GM19372 (cell line): ENCODE measurements around the gene PCID2.

Source experiments
- ATAC-seq: cut with Tn5 transposase; IDR thresholded peaks from one replicate; pipeline ENCODE4 v1.9.1; 2021; ENCODE audit warnings: mild to moderate bottlenecking, low read depth, moderate library complexity; ENCODE audit not compliant: unreplicated experiment

PCID2 gene

GRCh38 chr13:113190181-113190580 is 18.3 kb downstream of the PCID2 start:
- ATAC-seq, result no peak

- ATAC-seq, result no peak
Measured at GRCh38 chr13:113187883-113188665, 20.4 kb downstream of the PCID2 start.

DNA sequence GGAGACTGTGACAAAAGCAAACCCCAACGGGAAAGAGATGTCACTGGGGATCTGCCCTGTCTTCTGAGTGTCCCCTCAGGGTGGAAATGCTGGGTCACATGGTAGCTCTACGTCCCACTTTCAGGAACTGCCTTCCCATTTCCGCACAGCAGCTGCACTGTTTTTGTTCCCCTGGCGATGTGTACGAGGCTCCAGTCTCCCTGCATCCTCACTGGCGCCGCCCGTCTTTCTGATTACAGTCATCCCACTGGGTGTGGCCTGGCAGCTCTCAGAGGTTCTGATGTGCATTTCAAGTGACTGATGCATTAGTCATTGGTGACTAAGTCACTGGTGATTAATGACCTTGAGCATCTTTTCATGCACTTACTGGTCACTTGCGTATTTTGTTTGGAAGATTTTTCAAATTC is 21.2 kb downstream of the PCID2 start:
- ATAC-seq, result no peak

DNA sequence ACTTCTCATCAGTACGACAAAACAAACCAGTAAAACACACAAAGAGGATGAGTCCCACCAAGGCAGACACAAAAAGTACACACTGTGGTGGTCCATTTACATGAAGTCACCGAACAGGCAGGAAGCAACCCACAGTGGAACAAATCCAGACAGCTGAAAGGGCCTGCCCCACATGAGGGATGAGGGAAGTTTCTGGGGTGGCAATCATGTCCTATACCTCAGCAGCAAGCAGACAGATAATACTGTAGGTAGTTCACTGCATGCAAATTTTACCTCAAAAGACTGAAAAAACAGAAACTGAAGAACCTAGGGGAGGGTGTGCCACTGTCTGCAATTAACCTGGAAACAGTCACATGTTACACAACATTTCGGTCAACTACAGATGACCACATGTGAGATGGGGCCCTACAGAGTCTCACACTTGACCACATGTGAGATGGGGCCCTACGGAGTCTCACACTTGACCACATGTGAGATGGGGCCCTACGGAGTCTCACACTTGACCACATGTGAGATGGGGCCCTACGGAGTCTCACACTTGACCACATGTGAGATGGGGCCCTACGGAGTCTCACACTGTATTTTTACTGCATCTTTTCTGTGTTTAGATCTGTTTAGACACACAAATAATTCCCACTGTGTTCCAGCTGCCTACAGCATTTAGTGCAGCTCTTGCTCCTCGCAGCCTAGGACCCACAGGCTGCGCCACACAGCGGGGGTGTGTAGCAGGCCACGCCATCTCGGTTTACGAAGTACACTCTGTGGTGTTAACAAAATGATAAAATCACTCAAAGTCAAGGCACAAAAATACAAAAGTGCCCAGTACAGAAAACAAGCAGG is 22.2 kb downstream of the PCID2 start:
- peak; percentile 91 for ATAC-seq

GRCh38 chr13:113184568-113185440 is 23.7 kb downstream of the PCID2 start:
- ATAC-seq, result no peak

DNA sequence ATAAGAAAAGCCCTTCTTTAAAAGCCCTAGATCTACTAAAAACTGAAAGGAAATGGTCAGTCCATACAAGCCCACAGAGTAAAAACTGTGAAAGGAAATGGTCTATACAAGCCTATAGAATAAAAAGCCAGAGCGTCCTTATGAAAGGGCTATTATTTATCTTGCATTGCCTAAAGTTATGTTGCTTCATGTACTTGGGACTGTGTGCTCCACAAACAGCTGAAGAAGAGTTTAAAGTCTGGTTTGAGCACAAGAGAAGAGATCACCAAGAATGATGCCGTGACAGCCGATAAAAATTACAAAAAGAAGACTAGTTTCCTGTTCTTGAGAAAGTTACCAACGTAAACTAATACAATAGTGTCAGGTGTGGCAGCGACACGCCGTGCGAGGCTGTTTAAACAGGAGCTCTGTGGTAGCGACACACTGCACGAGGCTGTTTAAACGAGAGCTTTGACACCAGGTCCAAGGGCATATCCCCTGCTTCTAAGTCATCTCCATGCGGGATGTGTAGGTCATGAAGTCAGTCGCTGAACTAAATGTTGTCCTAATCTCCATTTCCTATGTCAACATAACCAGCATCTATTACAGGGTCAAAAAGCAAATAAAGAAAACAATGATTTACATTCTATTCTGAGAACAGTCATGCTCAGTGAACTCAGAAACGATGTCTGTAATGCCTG is 24.9 kb downstream of the PCID2 start:
- no peak for ATAC-seq

- no peak for ATAC-seq
Measured at GRCh38 chr13:113182046-113182445, 26.4 kb downstream of the PCID2 start.

DNA sequence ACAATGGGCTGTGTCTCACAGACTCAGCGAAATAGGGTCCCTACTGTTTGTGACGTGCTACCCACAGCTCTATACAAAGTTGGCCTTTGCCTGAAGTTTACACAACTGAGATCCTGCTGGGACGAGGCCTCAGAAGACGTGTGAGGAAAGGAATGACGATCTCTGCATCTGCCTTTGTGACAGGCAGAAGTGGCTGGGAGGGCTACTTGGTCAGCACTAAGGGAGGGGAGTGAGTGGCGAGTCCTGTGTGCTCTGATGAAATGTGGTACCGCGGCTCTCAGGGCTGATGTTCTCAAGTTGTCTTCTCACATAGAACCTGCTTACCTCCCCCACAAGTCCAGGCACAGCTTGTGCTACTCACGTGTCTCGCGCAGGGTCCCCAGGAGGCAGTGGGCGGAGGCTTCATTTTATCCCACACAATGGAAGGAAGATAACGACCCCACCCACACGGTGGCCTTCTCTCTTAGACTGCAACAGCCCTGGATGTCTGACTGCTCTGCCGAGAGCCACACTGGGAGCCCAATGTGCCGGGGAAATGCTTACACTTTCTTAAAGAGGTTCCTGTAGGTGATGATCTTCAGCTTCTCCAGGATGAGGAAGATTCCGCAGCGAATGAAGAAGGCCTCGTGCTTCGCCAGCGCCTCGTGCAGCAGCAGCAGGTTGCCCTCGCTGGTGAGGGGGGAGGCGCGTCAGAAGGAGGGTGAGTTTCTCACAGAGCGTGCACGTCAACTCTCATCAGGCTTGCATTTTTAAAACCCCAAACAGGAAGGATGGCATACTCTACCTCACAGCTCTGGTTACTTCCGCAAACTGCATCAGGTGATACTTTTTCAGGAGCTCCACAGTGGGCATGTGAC is 28.9 kb downstream of the PCID2 start:
- no peak for ATAC-seq

DNA sequence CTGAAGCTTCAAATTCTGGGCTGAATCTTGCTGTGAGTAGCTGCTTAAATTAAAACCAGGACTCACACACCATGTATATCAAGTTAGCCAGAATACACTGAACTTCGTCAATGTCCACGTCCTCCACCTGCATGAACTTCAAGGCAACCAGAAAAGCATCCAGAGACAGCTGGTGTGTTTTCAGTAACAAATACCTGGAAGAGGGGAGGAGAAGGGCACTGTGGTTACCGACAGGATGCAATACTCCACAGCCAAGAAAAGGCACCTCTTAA is 29.6 kb downstream of the PCID2 start:
- ATAC-seq, result no peak

DNA sequence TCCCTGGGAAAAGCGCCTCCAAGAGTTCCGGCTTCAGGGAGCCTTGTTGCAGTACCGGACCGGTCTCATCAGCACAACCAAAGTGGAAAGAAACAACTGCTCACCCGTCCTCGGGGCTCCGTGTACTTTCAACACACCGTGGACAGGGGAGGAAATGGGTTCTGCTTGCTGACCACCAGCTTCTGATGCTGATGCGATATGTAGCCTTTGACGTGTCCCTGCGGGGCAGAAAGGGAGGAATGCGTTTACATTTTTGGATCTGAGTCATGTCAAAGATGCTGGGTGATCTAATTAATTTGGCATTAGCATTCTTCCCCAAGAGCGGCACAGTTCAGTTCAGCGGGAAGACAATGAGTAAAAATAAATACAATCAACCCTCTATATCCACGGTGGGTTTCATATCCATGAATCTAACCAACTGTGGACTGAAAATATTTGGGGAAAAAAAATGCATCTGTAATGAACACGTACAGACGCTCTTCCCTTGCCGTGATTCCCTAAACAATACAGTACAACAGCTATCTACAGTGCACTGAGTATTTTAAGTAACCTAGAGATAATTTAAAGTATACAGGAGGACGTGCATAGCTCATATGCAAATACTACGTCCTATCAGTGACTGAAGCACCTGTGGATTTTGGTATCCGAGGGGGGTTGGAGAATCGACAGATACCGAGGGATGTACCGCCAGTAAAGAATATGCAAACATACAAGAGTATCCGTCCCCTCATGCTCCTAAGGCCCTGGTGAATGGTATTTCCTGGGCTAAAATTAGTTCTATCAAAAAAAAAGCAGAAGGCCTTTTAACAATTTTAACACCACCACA is 30.2 kb downstream of the PCID2 start:
- no peak for ATAC-seq

GRCh38 chr13:113176822-113177221 is 31.6 kb downstream of the PCID2 start:
- no peak for ATAC-seq

DNA sequence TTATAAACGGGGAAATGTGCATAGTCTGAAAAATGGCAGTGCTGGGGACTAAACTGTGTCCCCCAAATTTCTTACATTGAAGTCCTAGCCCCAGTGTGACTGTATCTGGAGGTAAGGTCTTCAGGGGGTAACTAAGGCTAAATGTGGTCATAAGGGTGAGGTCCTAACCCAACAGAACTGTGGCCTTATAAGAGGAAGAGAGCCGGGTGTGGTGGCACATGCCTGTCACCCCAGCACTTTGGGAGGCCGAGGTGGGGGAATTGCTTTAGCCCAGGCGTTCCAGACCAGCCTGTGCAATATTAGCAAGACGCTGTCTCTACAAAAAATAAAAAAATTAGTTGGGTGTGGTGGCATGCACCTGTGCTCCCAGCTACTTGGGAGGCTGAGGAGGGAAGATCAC is 32.2 kb downstream of the PCID2 start:
- ATAC-seq, result no peak

DNA sequence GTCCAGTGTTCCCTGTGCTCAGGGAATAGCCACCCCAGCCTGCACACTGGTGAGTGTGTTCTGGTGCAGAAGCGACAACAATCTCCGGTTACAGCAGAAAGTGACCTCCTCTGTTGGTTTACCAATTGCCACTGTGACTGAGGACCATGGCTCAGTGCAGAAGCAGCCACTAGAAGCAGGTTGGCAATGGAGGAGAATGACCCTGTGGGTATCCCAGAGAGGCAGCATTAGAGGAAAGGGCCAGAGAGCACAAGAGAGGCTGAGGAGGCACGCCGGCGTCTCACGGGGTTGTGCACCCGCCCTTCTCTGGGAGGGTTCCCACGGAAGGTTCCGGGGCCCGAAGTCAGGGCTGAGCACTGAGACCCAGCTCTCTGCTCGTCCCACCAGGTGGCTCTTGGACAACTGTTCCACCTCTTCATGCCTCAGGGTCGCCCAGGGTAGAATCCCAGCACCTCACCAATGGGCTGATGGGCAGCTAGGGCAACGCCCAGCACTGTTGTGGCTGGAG is 36.0 kb downstream of the PCID2 start:
- no peak for ATAC-seq

DNA sequence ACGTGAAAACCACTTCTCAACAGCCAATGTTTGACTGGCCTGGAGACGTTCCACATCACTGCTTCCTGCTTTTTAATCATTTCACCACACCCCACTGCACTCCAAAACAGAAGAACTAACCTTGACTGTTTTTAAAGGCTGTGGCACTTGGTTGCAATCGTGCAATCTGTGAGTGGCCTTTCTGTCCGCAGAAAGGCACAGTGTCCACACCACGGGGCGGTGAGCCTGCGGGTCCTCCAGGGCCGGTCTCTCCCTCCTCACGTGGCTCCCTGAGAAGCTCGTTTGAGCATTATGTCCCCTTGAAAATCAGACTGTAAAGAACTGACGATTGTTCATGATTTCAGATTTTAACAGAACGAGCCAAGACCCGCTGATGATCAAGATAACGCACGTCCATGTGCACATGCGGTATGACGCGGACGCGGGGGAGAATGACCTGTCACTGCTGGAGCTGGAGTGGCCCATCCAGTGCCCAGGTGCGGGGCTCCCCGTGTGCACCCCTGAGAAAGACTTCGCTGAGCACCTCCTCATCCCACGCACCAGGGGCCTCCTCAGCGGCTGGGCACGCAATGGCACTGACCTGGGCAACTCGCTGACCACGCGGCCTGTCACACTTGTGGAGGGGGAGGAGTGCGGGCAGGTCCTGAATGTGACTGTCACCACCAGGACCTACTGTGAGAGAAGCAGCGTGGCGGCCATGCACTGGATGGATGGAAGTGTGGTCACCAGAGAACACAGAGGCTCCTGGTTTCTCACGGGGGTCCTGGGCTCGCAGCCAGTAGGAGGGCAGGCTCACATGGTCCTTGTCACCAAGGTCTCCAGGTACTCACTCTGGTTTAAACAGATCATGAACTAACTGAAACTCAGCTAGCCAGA is 37.0 kb downstream of the PCID2 start:
- ATAC-seq, result no peak

GRCh38 chr13:113170511-113170910 is 38.0 kb downstream of the PCID2 start:
- ATAC-seq, result no peak

DNA sequence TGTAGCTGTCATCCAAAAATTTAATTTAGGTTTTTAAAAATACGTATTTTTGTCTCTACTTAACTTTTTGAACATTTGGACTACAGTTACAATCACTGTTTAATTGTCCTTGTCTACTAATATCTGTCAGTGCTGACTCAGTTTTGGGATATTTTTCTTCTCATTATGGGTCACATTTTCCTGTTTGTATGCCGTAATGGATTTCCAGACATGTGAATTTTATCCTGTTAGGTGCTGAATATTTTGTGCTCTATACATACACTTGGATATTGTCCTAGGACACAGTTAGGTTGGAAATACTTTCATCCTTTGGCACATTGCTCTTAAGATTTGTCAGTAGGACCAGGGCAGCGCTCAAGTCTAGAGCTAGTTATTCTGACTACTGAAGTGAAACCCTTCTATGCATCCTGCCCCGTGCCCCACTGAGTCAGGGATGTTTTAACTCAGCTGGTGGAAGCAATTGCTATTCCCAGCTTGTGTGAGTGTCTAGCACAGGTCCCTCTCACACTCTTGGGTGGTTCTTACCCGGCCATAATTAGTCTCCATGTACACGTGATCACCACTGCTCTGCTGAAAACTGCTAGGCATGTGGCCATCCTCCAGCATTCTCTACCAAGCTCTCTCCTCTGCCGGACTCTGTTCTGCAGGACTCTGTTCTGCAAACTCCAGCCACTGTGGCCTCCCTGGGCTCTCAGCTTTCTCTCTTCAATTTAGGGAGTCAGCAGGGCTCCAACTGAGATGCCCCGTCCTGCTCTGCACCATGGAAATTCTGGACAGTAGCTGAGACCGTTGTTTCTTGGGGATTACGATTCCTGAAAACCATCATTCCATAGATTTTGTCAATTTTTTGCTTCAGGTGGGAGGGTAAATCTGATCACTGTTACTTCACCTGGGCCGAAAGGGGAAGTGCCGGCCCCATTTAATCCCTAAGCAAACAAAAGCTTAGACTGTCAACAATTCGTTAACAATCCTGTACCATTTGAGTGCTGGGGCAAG is 38.9 kb downstream of the PCID2 start:
- no peak for ATAC-seq
